Right forelimb (tissue), 1 donor: ENCODE measurements around the gene GFM1.
"Not testable (repeated sequence)": the region's sequence is repeated elsewhere in the genome, so short reads cannot be mapped to it uniquely, and the experiment has no call there.

Experiments
- DNase-seq: peaks from one replicate; pipeline ENCODE4 v3.0.0-alpha.2; 2018

Gene GFM1

DNA sequence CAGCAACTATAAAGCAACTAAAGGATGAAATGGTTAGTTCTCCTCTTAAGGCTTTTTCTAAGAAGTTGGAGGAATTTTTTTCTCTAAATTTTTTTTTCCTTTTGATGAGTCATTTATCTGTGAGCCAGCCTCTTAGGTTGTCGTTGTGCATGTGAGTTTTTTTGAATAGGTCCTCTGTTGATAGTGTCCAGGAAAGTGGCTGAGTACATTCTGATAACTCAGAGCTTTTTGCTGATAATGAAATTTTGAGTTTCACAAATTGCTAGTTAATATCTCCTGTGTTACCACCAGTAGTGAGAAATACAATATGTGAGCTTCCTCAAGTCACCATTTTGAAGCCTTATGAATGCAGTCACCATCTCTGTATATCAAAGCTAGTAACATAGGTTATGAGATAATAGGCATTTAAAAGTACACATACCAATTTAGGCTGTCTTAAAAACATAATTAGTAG is 35.2 kb downstream of the GFM1 start:
- DNase-seq: no peak

GRCh38 chr3:158680861-158681260 is 36.5 kb downstream of the GFM1 start:
- no peak for DNase-seq

DNA sequence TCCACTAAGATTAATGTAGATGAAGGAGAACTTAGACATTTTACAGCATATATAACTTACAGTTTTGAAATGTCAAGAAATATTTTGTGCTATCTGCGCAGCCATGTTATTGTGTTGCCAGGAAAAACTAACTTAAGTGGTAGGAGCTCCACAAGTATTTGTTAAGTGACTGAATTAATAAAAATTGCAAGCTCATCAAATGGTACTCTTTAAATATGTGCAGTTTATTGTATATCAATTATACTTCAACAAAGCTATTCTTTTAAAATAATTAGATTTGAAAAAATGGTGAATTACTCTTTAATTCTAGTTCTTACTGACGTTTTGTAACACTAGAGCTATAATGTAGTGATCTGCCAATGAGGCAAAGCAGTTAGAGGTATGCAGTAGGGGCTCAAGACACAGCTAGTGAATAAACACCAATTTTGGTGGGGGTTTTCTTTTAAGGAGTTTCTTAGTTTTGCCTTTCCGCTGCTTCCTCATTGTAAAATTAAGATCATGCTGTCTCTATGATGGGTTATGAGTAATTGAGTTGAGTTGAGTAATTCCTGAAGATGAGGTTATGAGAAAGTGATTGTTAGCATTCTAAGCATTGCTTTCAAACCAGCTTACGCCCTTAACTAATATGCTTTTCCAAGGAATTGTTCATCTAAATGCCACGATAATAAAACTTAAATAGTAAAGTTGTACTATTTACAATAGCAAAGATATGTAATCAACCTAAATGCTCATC is 39.1 kb downstream of the GFM1 start:
- no peak for DNase-seq

- DNase-seq: no peak
Observed at GRCh38 chr3:158685159-158685558, 40.8 kb downstream of the GFM1 start.

- DNase-seq: not testable (repeated sequence)
Observed at GRCh38 chr3:158693866-158694456, 49.6 kb downstream of the GFM1 start.

- DNase-seq: no peak
Observed at GRCh38 chr3:158696618-158697017, 52.3 kb downstream of the GFM1 start.

DNA sequence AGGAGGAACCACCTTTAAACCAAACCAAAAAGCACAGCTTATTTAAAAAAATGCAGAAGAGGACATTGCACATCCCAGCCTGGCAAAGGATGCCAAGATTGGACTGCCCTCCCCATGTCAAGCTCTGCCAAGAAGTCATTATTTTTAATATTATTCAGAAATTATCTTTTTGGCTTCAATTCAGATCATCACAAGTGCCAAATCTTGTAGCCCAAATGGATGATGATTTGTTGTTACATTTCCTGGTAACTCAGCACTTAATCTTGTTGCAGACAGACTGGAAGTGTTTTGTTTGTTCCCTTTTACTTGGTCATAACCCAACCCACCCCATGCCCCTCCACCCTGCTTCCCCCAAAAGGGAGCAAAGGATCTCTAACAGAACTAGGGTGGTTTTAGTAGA is 56.2 kb downstream of the GFM1 start:
- DNase-seq: no peak

DNA sequence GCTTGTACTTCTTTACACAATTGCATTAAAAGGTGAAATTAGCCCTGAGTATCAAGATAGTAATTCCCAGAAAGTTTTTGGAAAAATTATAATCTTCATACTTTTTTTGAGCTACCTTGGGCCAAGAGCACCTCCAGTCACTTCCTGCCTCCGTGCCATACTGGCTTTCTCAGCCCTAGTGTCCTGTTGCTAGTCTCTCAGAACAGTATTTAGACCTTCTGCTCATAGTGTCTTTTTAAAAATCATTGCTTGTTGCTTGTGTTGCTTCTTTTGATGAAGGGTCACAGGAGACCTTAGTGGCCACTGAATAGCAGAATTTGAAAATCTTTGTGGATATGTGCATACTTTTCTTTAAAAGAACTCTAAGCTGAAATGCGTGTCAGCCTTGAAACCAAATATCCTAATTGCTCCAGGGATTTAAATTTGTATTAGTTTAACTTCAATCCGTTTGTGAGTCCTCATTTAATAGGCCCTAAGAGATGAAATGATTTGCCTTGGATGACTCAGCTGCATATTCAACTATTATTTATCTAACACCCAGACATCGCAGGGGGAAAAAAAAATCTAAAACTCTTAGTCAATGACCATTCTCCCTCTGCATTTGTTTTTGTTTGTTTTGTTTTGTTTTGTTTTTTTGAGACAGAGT is 57.2 kb downstream of the GFM1 start:
- DNase-seq: no peak

- DNase-seq: no peak
Observed at GRCh38 chr3:158702815-158703481, 58.6 kb downstream of the GFM1 start.

GRCh38 chr3:158703566-158703965 is 59.2 kb downstream of the GFM1 start:
- no peak for DNase-seq

- no peak for DNase-seq
Observed at GRCh38 chr3:158709666-158710083, 65.3 kb downstream of the GFM1 start.

GRCh38 chr3:158710601-158711000 is 66.3 kb downstream of the GFM1 start:
- DNase-seq: no peak

- DNase-seq: no peak
Observed at GRCh38 chr3:158711886-158712285, 67.6 kb downstream of the GFM1 start.

- DNase-seq: no peak
Observed at GRCh38 chr3:158712443-158712842, 68.1 kb downstream of the GFM1 start.

- DNase-seq: no peak
Observed at GRCh38 chr3:158713094-158713499, 68.8 kb downstream of the GFM1 start.

GRCh38 chr3:158717576-158717975 is 73.2 kb downstream of the GFM1 start:
- no peak for DNase-seq

- DNase-seq: peak; percentile 59
Observed at GRCh38 chr3:158718490-158719170, 74.3 kb downstream of the GFM1 start.

GRCh38 chr3:158722108-158722507 is 77.8 kb downstream of the GFM1 start:
- DNase-seq: no peak

DNA sequence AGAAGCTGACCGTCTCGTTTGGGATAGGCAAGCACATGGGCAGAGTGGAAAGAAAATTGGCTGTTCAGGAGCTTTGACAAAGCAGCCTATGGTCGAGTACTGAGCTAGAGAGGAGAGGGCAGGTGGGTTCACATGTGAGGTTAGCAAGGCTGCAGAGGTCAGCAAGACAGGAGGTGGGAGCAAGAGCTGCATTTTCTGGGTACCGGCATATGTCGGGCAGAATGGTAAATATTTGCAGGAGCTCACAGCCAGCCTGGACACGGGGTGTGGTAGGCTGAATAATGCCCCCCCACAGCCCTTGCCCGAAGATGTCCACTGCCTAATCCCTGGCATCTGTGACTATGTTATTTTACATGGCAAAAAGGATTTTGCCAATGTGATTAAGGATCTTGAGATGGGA is 79.7 kb downstream of the GFM1 start:
- DNase-seq: peak; percentile 30

DNA sequence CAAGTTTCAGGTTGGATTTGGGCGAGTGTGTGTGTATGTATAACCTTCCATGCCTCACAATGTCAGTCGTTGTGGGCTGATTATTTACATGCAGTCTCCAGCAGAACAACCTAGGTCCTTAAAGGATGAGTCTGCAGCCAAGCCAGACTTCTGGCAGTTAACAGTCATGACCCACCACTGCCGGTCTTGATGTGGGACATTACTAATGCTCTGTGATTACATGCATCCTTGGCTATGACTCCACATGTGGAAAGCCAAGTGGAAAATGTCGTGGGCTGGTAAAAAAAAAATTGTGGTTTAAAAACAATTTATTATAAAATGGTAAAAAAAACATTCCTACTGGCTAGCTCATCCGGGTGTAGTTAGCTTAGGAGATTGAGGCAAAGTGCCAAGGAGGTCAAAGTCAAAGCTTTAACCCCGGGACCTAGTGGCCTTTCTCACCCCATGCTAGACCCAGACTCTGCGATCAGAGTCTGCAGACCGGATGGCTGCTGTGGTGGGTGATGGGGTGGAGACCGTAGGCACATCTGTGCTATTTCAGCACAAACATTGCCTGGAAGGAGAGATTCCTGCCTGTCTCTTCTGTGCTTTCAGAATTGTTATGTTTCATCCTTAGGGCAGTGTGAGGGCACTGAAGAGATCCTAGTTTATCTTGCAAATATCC is 81.2 kb downstream of the GFM1 start:
- DNase-seq: peak; percentile 55

DNA sequence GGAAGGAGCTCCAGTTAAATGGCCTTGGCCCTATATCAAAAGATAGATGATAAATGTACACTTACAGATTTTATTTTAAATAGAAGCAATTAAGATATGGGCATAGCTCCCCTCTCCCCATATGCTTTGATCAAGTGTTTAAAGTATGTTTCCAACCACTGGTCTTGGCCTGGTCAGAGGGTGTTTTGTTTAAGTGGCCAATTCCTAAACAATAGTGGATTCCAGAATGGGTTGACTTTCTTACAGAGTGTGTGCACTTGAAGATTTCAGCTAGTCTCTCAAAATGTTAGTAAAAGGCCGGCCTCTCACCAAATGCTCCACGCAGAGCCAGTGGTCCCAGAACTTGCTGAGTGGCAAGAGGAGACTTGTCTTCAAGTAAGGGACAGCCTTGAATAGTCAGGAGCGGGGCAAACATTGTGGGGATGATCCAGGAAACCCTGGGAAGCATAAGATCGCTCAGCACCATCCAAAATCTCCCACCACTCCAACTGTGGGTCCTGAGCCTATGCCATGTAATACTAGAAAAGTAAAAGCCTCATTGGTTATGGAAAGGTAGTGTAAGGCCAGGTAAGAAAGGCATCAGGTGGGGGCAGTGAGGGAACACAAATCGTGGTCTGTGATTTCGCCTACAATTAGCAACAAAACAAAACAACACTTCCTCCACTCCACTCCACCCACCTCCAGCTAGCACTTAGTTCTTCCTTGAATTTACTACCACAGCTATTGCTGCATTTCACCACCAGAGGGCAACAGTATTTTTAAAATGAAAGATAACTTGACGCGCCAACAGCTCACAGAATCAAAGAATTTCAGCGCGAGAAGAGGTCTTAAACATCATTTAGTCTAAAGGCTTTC is 83.1 kb downstream of the GFM1 start:
- peak; percentile 66 for DNase-seq

DNA sequence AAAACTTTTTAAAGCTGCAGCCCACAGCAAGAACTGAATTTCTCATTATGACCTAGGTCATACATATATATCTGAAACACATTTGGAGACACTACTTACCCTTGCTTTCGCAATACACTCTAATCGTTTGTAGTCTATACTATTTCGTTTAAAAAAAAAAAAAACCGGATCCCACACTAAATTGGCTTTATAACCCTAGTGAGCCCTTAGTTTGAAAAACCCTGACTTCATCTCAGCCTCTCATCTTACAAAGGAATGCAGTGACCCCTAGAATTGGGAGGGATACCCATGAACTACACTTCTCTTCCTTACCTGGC is 83.7 kb downstream of the GFM1 start:
- peak; percentile 19 for DNase-seq
